GM23338 (cell line): ENCODE measurements around the gene SZRD1. TPM values are rescaled to one million over a fixed set of nuclear protein-coding genes. Genes with fewer than 3 reads are reported as not detected.

Source experiments
- ATAC-seq: fragments of 200-7000 bp; cut with Tn5 transposase; 3 replicates; pipeline ENCODE4 v1.9.1; 2020
- DNase-seq: peaks from one replicate; pipeline ENCODE4 v3.0.0-alpha.2; 2015; ENCODE audit warnings: low spot score
- H2AFZ ChIP-seq: fragments of 200-600 bp; sonication (generic); 2 replicates; pipeline ENCODE4 v1.8.0; 2016; ENCODE audit warnings: antibody characterized with exemption, mild to moderate bottlenecking, moderate library complexity
- H3F3A ChIP-seq: fragments of 200-600 bp; sonication (generic); replicated peaks from 2 replicates; pipeline ENCODE4 v1.8.0; 2017; ENCODE audit warnings: antibody characterized with exemption, mixed run types, low read depth
- H3K27ac ChIP-seq: fragments of 200-600 bp; sonication (generic); 2 replicates; pipeline ENCODE4 v1.6.1; 2016; ENCODE audit warnings: low read depth
- H3K27me3 ChIP-seq: fragments of 200-600 bp; sonication (generic); 2 replicates; pipeline ENCODE4 v1.8.0; 2016; ENCODE audit warnings: mild to moderate bottlenecking, mixed run types, moderate library complexity; ENCODE audit not compliant: insufficient read depth
- H3K36me3 ChIP-seq: fragments of 200-600 bp; sonication (generic); 2 replicates; pipeline ENCODE4 v1.8.0; 2016; ENCODE audit warnings: mild to moderate bottlenecking; ENCODE audit not compliant: insufficient read depth
- H3K4me1 ChIP-seq: fragments of 200-600 bp; sonication (generic); 2 replicates; pipeline ENCODE4 v1.8.0; 2016; ENCODE audit warnings: mild to moderate bottlenecking, moderate library complexity; ENCODE audit not compliant: insufficient read depth
- H3K4me2 ChIP-seq: fragments of 200-600 bp; sonication (generic); 2 replicates; pipeline ENCODE4 v1.7.1; 2017; ENCODE audit warnings: mixed run types
- H3K4me3 ChIP-seq: fragments of 200-600 bp; sonication (generic); 2 replicates; pipeline ENCODE4 v1.6.1; 2016; ENCODE audit warnings: mixed run types
- H3K79me2 ChIP-seq: fragments of 200-600 bp; sonication (generic); replicated peaks from 2 replicates; pipeline ENCODE4 v1.8.0; 2017; ENCODE audit warnings: mild to moderate bottlenecking; ENCODE audit not compliant: insufficient read depth
- H3K9me2 ChIP-seq: fragments of 200-600 bp; sonication (generic); 2 replicates; pipeline ENCODE4 v1.8.0; 2017; ENCODE audit not compliant: insufficient read depth
- H4K20me1 ChIP-seq: fragments of 200-600 bp; sonication (generic); replicated peaks from 2 replicates; pipeline ENCODE4 v1.8.0; 2017; ENCODE audit warnings: mild to moderate bottlenecking; ENCODE audit not compliant: insufficient read depth
- H3K27ac Mint-ChIP-seq: 2 replicates; pipeline ENCODE4 v1.8.0; 2020; ENCODE audit warnings: inconsistent platforms, mild to moderate bottlenecking, moderate library complexity, mixed read lengths
- H3K27me3 Mint-ChIP-seq: 3 replicates; pipeline ENCODE4 v1.8.0; 2022; ENCODE audit warnings: low read depth, mild to moderate bottlenecking, moderate library complexity, mixed read lengths, inconsistent platforms; ENCODE audit not compliant: insufficient read depth, poor library complexity
- H3K36me3 Mint-ChIP-seq: 3 replicates; pipeline ENCODE4 v1.8.0; 2021; ENCODE audit warnings: low read depth, mild to moderate bottlenecking, inconsistent platforms, moderate library complexity, mixed read lengths
- H3K4me1 Mint-ChIP-seq: 3 replicates; pipeline ENCODE4 v1.8.0; 2020; ENCODE audit warnings: mild to moderate bottlenecking, inconsistent platforms, mixed read lengths
- H3K4me3 Mint-ChIP-seq: 3 replicates; pipeline ENCODE4 v1.8.0; 2021; ENCODE audit warnings: moderate library complexity, mild to moderate bottlenecking, inconsistent platforms, mixed read lengths
- H3K9me3 Mint-ChIP-seq: 3 replicates; pipeline ENCODE4 v1.8.0; 2020; ENCODE audit warnings: moderate library complexity, mild to moderate bottlenecking, inconsistent platforms, mixed read lengths
- CREB1 ChIP-seq: fragments of 250-450 bp; sonication (Bioruptor Pico); IDR thresholded peaks from 2 replicates; pipeline ENCODE4 v1.5.0; 2020; ENCODE audit warnings: low read depth, mild to moderate bottlenecking, moderate library complexity
- EZH2 ChIP-seq: fragments of 200-600 bp; sonication (generic); IDR thresholded peaks from one replicate; pipeline ENCODE4 v1.8.0; 2017; ENCODE audit warnings: antibody characterized with exemption, mild to moderate bottlenecking, low read depth; ENCODE audit not compliant: unreplicated experiment
- EZH2phosphoT487 ChIP-seq: fragments of 200-600 bp; sonication (generic); IDR thresholded peaks from one replicate; pipeline ENCODE4 v1.8.1; 2018; ENCODE audit warnings: antibody characterized with exemption; ENCODE audit not compliant: unreplicated experiment
- JUNB ChIP-seq: IDR thresholded peaks from one replicate; pipeline ENCODE4 v1.6.1; 2016; ENCODE audit warnings: antibody characterized with exemption; ENCODE audit not compliant: unreplicated experiment
- NANOG ChIP-seq: IDR thresholded peaks from 2 replicates; pipeline ENCODE4 v1.6.1; 2016; ENCODE audit warnings: antibody characterized with exemption, borderline replicate concordance
- POLR2AphosphoS5 ChIP-seq: IDR thresholded peaks from 2 replicates; pipeline ENCODE4 v1.6.1; 2016; ENCODE audit warnings: antibody characterized with exemption, low read depth
- STAT1 ChIP-seq: IDR thresholded peaks from one replicate; pipeline ENCODE4 v1.6.1; 2016; ENCODE audit warnings: antibody characterized with exemption; ENCODE audit not compliant: unreplicated experiment
- ZNF331 ChIP-seq: fragments of 250-450 bp; sonication (Bioruptor Pico); IDR thresholded peaks from 2 replicates; pipeline ENCODE4 v1.5.0; 2020; ENCODE audit warnings: low read depth, mild to moderate bottlenecking, moderate library complexity
- polyA plus RNA-seq: library from polyadenylated mRNA; unstranded; fragments of >200 nt; fragmentation: Nextera tagmentation; extraction: Ambion mirVana; gene quantifications from 2 replicates; pipeline ENCODE4 v1.2.1, GENCODE V29; 2016
- total RNA-seq: library from RNA; depleted of rRNA; stranded (reverse); fragments of >200 nt; shearing (Covaris generic); gene quantifications from 2 replicates; pipeline ENCODE4 v1.2.3, GENCODE V29; 2014
- TF ChIP-seq, protein P1 (sequence below): IDR thresholded peaks from 2 replicates; pipeline ENCODE4 v1.6.1; 2016; ENCODE audit warnings: antibody characterized with exemption
- TF ChIP-seq, protein P2 (sequence below): IDR thresholded peaks from one replicate; pipeline ENCODE4 v1.6.1; 2018; ENCODE audit warnings: antibody characterized with exemption; ENCODE audit not compliant: unreplicated experiment
- TF ChIP-seq, protein P3 (sequence below), 2 experiments: fragments of 200-600 bp in 1 of 2; sonication (generic) in 1 of 2; conservative IDR thresholded peaks; 2 replicates each; pipeline versions ENCODE4 v1.5.1 to v1.6.1; 2016 to 2017; ENCODE audit warnings: antibody characterized with exemption in 2 of 2, low read depth in 2 of 2, mild to moderate bottlenecking in 2 of 2, moderate library complexity in 1 of 2
- TF ChIP-seq, protein P4 (sequence below): fragments of 250-450 bp; sonication (Bioruptor Pico); IDR thresholded peaks from 2 replicates; pipeline ENCODE4 v1.5.0; 2020; ENCODE audit warnings: mild to moderate bottlenecking, moderate library complexity

SZRD1 gene
- total and polyA plus RNA-seq, 2 experiments from 2014 or later = 32.5 to 70.9 TPM

DNA sequence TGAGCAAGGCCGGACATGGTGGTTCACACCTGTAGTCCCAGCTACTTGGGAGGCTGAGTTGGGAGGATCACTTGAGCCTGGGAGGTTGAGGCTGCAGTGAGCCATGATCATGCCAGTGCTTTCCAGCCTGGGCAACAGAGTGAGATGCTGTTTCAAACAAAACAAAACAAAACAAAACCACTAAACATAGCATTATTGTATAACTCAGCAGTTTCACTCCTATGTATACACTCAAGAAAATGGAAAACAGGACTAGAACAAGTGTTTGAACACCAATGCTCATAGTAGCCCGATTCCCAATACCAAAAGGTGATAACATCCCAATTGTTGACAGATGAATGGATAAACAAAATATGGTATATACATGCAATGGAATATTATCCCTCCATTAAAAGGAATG lies 71.5 kb downstream of the SZRD1 start:
- Histone ChIP-seq H3K9me2 (no peaks in the 10 kb centered on the region), H2AFZ (no peak overlapping the region), H4K20me1 (peaks cover 20% of the 10 kb centered on the region; the same call in 1 of the 2 replicates), H3K36me3 (no peaks in the 10 kb centered on the region), H3K27me3 (peaks cover 10% of the 10 kb centered on the region; the same call in 1 of the 2 replicates), H3F3A (peaks cover 8% of the 10 kb centered on the region), H3K79me2 (peaks cover 16% of the 10 kb centered on the region), H3K27ac (no peak overlapping the region), H3K4me2 (no peak overlapping the region), H3K4me1 (no peaks in the 10 kb centered on the region; the same call in 1 of the 2 replicates), H3K4me3 (no peak overlapping the region)
- Mint-ChIP-seq H3K27me3 (peaks cover 14% of the 10 kb centered on the region), H3K27ac (no peak overlapping the region), H3K9me3 (no peaks in the 10 kb centered on the region), H3K4me1 (0 out of 3 replicates have a peak, but pooled peaks cover 7% of the 10 kb centered on the region), H3K36me3 (no peaks in the 10 kb centered on the region), H3K4me3 (no peak overlapping the region)
- TF ChIP-seq EZH2phosphoT487 (no peak), STAT1 (no peak), CREB1 (CRISPR knock-in tag) (no peak), POLR2AphosphoS5 (no peak), EZH2 (no peak), NANOG (no peak), JUNB (no peak), ZNF331 (CRISPR knock-in tag) (no peak)
- TF ChIP-seq, protein P1, sequence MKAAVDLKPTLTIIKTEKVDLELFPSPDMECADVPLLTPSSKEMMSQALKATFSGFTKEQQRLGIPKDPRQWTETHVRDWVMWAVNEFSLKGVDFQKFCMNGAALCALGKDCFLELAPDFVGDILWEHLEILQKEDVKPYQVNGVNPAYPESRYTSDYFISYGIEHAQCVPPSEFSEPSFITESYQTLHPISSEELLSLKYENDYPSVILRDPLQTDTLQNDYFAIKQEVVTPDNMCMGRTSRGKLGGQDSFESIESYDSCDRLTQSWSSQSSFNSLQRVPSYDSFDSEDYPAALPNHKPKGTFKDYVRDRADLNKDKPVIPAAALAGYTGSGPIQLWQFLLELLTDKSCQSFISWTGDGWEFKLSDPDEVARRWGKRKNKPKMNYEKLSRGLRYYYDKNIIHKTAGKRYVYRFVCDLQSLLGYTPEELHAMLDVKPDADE = no peak
- TF ChIP-seq, protein P2, sequence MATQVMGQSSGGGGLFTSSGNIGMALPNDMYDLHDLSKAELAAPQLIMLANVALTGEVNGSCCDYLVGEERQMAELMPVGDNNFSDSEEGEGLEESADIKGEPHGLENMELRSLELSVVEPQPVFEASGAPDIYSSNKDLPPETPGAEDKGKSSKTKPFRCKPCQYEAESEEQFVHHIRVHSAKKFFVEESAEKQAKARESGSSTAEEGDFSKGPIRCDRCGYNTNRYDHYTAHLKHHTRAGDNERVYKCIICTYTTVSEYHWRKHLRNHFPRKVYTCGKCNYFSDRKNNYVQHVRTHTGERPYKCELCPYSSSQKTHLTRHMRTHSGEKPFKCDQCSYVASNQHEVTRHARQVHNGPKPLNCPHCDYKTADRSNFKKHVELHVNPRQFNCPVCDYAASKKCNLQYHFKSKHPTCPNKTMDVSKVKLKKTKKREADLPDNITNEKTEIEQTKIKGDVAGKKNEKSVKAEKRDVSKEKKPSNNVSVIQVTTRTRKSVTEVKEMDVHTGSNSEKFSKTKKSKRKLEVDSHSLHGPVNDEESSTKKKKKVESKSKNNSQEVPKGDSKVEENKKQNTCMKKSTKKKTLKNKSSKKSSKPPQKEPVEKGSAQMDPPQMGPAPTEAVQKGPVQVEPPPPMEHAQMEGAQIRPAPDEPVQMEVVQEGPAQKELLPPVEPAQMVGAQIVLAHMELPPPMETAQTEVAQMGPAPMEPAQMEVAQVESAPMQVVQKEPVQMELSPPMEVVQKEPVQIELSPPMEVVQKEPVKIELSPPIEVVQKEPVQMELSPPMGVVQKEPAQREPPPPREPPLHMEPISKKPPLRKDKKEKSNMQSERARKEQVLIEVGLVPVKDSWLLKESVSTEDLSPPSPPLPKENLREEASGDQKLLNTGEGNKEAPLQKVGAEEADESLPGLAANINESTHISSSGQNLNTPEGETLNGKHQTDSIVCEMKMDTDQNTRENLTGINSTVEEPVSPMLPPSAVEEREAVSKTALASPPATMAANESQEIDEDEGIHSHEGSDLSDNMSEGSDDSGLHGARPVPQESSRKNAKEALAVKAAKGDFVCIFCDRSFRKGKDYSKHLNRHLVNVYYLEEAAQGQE = no peak
- TF ChIP-seq, protein P3, sequence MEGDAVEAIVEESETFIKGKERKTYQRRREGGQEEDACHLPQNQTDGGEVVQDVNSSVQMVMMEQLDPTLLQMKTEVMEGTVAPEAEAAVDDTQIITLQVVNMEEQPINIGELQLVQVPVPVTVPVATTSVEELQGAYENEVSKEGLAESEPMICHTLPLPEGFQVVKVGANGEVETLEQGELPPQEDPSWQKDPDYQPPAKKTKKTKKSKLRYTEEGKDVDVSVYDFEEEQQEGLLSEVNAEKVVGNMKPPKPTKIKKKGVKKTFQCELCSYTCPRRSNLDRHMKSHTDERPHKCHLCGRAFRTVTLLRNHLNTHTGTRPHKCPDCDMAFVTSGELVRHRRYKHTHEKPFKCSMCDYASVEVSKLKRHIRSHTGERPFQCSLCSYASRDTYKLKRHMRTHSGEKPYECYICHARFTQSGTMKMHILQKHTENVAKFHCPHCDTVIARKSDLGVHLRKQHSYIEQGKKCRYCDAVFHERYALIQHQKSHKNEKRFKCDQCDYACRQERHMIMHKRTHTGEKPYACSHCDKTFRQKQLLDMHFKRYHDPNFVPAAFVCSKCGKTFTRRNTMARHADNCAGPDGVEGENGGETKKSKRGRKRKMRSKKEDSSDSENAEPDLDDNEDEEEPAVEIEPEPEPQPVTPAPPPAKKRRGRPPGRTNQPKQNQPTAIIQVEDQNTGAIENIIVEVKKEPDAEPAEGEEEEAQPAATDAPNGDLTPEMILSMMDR (conservative IDR thresholded peaks at IDR 0.05; ENCODE audit: low read depth in 2 of 2) = no peak
- TF ChIP-seq, protein P4, sequence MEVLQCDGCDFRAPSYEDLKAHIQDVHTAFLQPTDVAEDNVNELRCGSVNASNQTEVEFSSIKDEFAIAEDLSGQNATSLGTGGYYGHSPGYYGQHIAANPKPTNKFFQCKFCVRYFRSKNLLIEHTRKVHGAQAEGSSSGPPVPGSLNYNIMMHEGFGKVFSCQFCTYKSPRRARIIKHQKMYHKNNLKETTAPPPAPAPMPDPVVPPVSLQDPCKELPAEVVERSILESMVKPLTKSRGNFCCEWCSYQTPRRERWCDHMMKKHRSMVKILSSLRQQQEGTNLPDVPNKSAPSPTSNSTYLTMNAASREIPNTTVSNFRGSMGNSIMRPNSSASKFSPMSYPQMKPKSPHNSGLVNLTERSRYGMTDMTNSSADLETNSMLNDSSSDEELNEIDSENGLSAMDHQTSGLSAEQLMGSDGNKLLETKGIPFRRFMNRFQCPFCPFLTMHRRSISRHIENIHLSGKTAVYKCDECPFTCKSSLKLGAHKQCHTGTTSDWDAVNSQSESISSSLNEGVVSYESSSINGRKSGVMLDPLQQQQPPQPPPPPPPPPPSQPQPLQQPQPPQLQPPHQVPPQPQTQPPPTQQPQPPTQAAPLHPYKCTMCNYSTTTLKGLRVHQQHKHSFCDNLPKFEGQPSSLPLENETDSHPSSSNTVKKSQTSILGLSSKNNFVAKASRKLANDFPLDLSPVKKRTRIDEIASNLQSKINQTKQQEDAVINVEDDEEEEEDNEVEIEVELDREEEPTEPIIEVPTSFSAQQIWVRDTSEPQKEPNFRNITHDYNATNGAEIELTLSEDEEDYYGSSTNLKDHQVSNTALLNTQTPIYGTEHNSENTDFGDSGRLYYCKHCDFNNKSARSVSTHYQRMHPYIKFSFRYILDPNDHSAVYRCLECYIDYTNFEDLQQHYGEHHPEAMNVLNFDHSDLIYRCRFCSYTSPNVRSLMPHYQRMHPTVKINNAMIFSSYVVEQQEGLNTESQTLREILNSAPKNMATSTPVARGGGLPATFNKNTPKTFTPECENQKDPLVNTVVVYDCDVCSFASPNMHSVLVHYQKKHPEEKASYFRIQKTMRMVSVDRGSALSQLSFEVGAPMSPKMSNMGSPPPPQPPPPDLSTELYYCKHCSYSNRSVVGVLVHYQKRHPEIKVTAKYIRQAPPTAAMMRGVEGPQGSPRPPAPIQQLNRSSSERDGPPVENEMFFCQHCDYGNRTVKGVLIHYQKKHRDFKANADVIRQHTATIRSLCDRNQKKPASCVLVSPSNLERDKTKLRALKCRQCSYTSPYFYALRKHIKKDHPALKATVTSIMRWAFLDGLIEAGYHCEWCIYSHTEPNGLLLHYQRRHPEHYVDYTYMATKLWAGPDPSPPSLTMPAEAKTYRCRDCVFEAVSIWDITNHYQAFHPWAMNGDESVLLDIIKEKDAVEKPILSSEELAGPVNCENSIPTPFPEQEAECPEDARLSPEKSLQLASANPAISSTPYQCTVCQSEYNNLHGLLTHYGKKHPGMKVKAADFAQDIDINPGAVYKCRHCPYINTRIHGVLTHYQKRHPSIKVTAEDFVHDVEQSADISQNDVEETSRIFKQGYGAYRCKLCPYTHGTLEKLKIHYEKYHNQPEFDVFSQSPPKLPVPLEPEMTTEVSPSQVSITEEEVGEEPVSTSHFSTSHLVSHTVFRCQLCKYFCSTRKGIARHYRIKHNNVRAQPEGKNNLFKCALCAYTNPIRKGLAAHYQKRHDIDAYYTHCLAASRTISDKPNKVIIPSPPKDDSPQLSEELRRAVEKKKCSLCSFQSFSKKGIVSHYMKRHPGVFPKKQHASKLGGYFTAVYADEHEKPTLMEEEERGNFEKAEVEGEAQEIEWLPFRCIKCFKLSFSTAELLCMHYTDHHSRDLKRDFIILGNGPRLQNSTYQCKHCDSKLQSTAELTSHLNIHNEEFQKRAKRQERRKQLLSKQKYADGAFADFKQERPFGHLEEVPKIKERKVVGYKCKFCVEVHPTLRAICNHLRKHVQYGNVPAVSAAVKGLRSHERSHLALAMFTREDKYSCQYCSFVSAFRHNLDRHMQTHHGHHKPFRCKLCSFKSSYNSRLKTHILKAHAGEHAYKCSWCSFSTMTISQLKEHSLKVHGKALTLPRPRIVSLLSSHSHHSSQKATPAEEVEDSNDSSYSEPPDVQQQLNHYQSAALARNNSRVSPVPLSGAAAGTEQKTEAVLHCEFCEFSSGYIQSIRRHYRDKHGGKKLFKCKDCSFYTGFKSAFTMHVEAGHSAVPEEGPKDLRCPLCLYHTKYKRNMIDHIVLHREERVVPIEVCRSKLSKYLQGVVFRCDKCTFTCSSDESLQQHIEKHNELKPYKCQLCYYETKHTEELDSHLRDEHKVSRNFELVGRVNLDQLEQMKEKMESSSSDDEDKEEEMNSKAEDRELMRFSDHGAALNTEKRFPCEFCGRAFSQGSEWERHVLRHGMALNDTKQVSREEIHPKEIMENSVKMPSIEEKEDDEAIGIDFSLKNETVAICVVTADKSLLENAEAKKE (CRISPR knock-in tag) = no peak
- DNase-seq (no peak), ATAC-seq (no peak)
